COLO668 (cell line): ENCODE measurements around the gene MPPE1.

Experiments used
- DNase-seq: peaks from one replicate; lab custom pipeline; 2025; ENCODE audit not compliant: unreplicated experiment; lab: John Stamatoyannopoulos, UW

Gene MPPE1

DNA sequence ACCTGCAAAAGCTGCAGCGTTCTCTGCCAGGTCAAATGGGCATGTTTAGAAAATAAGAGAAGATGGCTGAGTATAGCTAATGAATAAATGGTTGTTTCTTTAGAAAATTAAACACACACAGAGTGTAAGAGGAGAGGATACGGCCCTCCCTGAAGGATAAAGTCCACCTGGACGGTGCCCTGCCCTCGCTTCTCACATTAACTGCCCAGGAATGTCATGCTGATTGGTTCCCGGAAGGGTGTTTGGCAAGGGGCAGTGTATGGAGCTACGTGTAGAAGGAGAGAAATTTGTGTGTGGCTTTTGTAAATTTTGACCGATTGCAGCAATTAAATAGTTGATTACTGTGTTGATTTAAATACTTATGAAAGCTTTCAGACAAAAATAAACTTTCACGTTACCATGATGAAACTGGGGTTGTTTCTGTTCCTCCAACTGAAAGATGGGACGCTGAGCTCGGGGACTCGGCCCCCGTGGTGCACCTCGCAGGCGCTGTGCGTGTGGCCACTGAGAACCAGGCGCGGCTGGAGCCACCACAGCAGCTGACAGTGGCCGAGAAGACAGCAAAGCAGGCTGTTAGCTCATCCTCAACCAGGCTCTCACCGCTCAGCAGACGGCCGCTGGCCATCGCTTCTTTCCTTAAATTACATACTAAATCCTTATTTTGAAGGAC is 22.7 kb downstream of the MPPE1 start:
- no peak for DNase-seq

DNA sequence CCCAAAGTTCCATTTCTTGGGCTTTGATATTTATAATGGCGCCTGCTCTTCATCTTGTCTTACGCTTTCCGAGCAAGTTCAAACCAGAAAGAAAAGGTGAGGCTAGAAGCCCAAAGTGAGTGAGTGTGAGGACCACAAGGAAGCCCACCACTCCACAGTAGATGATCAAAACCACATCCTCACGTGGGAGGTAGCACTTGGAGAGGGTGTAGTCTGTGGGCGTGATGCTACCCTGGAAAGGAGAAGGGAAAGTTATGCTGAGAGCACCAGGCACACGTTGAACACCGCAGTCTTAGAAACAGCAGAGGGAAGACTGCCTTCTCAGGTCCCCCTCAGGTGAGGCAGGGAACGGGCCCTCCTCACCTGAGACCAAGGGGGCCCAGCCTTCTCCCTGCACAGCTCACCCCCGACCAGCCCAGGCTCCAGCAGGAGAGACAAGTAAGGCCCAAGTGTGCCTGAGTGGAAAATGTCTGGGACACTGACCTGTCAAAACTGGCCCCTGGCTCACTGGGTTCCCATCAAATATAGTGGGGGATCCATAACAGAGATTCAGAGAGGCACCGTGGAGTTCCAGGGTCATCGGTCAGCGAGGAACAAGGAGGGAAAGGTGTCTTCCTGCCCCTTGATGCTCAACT is 23.6 kb downstream of the MPPE1 start:
- DNase-seq = no peak

DNA sequence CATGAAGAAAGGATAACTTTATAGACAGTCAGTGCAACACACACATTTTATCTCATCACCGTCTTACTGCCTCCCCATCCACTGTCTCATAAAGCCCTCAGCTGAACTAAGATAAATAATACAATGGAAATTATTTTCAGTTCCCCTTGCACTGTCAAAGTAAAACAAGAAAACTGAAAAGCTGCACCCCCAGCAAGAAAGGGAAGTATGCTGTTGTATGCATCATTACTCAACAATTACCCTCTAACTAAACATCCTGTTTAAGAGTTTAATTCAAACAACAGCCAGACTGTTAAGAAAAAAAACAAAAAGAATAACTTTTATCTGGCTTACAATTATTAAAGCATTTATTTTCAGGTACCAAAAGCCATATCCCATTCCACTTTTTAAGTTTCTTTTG is 25.0 kb downstream of the MPPE1 start:
- DNase-seq = no peak

DNA sequence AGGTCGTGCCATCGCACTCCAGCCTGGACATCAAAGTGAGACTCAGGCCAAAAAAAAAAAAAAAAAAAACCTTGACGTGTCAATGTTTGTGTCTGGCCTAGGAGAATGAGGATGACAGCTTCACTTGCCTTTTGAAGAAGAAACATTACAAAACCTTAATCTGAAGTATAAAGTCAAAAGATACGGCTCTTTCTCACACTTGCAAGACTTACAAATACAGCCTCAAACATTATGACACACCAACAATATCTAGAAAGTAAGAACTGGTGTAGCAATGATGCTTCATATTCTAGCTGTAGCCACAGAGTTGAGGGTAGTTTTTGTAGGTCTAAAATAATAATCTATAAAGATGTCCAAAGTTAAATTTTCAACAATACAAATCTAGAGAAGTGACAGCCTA is 25.5 kb downstream of the MPPE1 start:
- DNase-seq = no peak

DNA sequence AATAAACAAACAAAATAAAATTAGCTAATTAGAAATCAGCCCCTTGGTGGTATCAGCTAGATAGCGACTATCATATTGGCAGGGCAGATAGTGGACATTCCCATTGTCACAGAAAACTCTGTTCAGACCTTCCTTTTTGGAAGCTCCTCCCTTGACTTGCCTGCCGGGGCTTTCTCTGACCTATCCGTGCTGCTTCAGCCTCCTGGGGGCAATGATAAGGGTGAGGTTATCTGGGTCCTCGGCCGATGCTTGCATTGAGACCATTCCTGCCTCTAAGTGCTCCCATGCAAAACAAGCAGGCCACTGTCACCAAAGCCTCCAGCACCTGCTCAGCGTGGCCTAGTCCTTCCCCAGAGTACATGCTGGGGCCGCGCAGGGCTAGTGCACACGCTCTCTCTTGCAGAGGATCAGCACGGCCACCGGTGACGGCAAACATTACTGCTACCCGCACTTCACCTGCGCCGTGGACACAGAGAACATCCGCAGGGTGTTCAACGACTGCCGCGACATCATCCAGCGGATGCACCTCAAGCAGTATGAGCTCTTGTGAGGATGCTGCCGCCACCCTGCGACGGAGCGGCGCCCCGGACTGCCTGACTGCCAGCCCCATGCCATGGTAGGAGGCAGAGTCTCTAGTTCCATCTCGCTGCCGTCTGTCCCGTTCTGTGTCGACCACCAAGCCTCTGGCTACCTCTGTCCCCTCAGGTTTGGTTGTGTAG is 27.4 kb downstream of the MPPE1 start:
- no peak for DNase-seq

- DNase-seq = no peak
Observed at GRCh38 chr18:11877497-11878135, 30.5 kb downstream of the MPPE1 start.

- DNase-seq = no peak
Observed at GRCh38 chr18:11874676-11875075, 33.4 kb downstream of the MPPE1 start.

GRCh38 chr18:11873670-11874340 is 34.3 kb downstream of the MPPE1 start:
- DNase-seq = no peak

- peak; percentile 24 for DNase-seq
Observed at GRCh38 chr18:11872479-11873136, 35.5 kb downstream of the MPPE1 start.

DNA sequence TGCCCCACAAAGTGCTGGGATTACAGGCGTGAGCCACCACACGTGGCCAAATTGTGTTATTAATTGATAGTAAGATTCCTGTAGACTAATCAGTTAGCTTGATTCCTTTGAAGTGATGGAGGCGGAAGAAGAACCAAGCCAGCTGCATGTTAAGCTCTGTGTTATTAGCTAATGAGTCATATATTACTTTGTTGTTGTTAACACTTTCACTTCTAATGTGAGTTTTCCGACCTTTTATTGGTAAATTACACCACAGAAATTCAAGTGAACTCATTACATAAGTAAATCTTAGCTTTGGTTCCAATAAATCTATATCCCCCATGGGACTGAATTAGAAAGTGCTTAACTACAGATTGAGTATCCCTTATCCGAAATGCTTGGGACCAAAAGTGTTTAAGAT is 36.6 kb downstream of the MPPE1 start:
- DNase-seq = no peak

DNA sequence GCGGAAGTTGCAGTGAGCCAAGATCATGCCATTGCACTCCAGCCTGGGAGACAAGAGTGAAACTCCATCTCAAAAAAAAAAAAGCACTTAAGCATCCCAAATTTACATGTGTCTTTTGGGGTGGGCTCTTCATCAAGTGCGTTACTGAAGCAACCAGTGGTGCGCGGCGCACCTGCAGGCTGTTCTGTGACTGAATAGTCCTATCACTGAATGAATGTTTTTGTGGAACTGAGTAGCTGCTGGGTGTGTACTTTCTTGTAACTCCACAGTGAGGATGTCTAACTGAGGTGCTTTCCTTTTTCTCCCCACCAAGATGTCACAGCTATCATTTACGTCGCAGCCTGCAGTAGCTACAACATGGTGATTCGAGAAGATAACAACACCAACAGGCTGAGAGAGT is 39.9 kb downstream of the MPPE1 start:
- DNase-seq = no peak

DNA sequence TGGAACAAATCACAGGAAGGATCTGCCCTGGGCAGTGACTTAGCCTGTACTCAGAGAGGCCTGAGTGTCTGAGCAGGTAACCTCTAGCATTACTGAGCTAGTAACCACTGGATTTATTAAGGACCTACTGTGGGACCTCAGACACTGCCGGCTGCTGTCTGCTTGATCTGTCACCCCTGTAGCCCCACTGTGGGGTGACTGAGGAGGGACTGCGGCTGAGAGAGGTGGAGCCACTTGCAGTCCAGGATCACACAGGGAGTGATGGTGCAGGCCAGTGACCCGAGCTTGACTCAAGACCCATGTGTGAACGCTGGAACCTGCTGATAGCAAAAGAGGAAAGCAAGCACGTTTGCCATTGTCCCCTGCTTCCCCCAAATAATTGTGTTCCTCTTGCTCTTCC is 41.4 kb downstream of the MPPE1 start:
- no peak for DNase-seq

- DNase-seq = no peak
Observed at GRCh38 chr18:11866329-11866728, 41.8 kb downstream of the MPPE1 start.

DNA sequence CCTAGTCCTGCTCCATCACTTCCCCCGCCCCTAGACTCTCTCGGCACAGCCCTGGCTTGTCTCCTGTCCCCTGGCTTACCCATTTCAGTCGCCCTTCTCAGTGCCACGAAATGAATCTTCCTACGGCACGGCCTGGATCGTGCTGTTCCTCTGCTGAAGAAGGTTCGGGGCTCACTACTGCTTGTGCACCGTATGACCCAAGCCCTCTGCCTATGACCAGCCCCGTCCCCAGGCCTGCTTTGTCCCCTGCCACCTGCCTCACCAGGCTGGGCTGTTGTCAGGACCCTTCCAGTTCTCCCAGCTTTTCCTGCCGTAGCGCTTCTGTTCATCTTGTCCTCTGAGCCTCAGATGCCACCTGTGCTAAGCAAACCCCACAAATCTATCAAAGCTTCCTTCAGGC is 43.0 kb downstream of the MPPE1 start:
- no peak for DNase-seq

DNA sequence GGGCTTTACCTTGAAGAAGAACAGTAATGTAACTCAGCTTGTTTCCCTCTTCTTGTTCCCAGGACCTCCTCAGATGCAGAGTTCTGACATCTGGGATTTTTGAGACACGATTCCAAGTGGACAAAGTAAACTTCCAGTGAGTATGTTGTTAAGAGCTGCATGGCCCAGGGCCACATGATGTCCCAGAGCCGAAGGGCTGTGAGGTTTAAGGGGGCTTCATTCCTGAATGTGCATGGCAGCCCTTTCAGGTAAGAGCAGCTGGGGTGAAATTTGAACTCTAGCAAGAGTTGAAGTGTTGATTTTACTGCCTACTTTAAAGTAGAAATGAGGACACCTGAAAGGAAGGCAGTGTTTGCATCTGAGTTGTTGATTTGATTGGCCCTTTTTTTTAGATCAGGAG is 43.6 kb downstream of the MPPE1 start:
- DNase-seq = no peak

- DNase-seq = no peak
Observed at GRCh38 chr18:11862468-11863137, 45.5 kb downstream of the MPPE1 start.

GRCh38 chr18:11861583-11862288 is 46.4 kb downstream of the MPPE1 start:
- DNase-seq = no peak

DNA sequence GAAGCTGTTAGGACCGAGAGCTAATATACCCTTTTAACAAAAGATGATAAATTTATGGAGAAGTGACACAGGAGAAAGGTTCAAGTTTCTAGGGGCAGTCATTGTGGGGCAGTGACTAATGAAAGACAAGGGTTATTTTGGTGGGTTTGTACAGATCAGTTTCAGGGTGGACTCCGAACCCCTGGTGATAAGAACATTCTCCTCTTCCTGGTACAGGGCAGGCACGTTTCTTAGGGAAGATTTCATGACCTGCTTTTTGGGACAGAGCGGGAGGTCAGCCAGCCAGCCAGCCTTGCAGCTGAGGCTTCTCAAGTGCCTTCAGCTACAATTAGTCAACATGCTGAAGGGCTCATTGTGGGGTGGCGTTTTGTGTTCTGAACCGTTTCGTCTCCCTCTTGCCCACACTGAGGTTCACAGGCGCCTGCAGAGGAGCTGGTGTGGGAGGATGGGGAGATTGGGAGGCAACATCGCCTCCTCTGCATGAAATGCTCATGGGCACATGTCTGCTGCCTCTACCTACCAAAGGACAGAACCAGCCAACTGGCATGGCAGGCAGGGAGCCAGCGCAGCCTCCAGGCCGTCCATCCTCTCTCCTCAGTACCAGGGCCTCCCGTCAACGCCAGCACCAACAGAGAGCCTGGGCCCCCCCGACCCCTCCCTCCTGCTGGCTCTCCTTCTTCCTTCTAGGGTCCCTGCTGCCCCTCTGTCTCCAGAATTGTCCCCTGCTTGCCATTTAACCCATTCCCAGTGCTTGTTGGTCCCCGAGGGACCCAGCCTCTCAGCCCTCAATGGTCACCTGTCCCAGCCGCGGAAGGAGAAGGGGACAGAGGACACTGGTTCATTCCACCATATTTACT is 47.3 kb downstream of the MPPE1 start:
- no peak for DNase-seq

GRCh38 chr18:11859903-11860407 is 48.2 kb downstream of the MPPE1 start:
- peak; percentile 11 for DNase-seq
